HuH-7 (cell line): ENCODE data around the gene CASKIN2.
"Not testable (repeated sequence)": the region's sequence is repeated elsewhere in the genome, so short reads cannot be mapped to it uniquely, and the experiment has no call there.

Source experiments
- DNase-seq: peaks from one replicate; pipeline ENCODE4 v3.0.0; 2011; ENCODE audit warnings: low spot score

Gene CASKIN2

DNA sequence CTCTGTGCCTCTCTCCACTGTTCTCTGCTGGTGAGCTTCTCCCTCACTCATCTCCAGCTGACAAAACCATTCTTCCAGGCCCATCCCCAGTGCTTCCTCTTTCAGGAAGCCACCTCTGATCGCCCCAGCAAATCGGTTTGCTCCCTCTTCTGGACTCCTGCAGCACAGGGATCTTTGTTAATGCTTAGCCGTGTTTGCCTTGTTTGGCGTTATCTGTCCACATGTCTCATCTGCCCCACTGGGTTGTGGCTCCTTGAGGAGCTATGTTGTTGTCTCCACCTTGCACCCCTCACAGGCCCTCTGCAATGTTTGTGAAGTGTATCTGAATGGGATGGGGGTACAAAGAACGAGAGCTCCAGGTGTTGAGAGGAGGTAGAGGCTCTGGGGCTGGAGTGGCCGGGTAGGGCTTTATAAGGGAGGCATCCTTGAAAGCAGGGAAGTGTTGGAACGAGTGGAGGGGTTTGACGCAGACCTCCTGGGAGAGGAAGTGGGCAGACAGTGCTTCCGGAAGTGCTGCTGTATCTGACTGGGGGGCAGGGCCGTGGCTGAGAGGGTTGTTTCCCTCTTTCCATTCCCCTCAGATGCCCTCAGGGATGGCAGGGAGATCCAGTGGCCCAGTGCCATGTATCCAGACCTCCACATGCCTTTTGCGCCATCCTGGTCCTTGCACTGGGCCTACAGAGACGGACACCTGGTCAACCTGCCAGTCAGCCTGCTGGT lies 27.8 kb downstream of the CASKIN2 start:
- no peak for DNase-seq

DNA sequence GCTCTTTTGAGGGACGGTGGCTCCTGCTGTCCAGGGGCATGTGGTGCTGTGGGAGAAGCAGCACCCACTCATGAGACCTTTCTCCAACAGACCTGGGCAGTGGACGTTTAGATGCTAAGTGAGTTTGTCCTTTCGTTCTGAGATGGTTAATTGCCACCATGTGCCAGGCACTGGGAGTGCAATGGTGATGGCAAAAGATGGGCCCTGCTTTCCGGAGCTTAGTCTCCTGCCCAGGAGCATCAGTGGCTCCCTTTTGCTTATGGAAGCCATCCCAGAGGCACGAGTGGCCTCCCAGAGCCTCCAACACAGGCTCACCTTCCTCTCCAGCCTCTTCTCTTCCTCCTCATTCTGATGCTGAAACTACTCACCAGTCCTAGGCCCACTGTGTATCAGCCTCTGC lies 28.4 kb downstream of the CASKIN2 start:
- no peak for DNase-seq

DNA sequence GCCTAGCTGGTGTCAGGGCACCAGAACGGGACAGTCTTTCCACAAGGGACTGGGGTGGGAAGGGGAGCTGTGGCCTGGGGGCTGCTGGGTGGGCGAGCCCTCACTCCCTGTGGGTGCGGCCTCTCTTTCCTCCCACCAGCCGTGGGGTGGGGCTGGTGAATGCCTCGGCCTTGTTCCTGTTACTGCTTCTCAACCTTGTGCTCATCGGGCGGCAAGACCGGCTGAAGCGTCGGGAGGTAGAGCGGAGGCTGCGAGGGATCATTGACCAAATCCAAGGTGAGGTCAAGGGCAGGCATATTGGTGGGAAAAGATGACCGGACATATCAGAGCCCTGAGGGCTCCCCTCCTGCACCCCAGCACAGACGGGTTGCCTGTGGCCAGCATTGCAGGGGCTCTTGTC lies 29.2 kb downstream of the CASKIN2 start:
- no peak for DNase-seq

DNA sequence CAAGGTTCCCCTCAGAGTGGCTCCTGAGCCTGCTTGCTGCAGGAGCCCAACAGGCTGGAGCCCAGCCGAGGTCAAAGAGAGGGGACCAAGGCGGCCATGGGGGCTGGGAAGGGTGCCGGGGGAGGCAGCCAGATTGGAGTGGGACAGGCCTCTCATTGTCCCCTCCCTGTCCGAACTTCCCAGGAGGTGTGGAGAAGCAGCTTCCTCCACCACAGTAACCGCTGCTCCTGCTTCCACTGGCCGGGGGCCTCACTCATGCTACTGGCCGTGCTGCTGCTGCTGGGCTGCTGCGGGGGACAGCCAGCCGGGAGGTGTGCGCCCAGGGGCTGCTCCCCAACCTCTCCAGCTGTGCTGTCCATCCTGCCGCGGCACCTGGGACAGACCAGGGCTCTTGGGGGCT lies 29.6 kb downstream of the CASKIN2 start:
- DNase-seq: no peak

DNA sequence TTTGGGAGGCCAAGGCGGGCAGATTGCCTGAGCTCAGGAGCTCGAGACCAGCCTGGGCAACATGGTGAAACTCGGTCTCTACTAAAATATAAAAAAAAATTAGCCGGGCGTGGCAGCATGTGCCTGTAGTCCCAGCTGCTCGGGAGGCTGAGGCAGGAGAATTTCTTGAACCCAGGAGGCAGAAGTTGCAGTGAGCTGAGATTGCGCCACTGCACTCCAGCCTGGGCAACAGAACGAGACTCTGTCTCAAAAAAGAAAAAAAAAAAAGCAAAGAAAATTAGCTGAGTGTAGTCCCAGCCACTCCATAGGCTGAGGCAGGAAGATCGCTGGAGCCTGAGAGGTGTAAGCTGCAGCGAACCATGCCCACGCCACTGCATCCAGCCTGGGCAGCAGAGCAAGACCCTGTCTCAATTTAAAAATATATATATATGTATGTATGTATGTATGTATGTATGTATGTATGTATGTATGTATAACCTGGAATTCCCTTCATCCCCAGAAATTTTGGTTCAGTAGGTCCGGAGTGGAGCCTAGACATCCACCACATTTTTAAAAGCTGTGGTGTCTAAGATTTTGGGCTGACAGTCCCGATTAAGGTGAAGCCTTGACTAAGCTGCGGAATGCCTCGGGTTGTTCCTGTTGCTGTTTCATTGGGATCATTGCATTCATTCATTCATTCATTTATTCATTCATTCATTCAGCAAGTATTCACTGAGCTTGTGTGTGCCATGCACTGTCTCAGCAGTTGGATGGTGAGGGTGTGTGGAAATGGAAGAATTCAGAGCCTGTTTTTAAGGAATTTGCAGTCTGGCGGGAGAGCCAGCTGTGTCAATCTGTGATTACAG lies 33.0 kb downstream of the CASKIN2 start:
- DNase-seq: no peak

DNA sequence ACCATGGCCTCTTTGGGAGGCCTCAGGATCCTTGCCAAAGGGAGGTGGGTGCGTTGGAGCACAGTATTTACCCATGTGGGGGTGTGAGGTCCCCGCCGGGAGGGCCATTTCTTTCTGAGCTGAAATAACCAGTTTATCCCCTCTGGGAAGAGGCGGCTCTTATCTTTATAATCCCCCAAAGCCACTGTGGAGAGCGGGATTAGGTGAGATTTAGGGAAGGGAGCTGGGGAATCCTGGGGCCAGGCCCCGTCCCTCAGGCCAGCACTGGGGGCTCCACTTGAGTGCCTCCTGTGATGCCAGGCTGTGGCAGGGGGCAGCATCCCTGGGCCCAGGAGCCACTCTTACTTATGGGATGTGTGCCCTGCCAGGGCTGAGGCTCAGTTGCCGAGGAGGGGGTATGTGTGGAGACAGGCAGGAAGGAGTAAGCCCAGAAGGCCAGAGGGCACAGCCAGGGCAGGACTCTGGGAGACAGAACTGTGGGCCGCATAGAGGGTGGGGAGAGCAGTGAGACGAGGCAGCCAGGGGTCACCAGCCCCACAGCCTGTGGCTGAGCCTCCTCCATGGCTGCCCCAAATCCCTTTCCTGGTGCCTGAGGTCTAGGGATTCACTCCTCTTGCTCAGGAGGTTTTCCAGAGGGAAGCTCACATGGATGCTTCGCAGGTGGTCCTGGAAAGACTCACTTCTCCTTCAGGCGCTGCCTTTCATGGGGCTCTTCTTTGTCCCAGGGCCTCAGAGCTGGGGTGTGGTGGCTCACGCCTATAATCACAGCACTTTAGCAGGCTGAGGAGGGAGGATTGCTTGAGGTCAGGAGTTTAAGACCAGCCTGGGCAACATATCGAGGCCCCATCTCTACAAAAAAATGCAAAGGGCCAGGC lies 33.9 kb downstream of the CASKIN2 start:
- DNase-seq: no peak

DNA sequence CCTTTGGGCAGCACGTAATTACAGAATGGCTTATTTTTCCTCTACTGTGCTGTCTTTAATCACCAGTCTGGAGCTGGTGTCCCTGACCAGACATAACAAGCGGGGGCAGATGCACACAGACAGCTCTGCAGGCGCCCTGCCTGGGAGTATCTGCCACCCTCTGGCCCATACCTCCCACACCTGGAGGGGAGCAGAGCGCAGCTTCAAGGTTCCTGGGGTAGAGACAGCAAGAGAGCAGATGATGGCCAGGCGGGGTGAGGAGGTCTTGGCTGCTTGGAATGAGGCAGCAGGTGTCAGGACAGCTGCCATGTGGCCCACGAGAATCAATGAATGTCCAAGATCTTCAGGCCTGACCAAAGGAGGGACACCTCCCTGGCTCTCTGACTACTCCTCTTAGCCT lies 35.1 kb downstream of the CASKIN2 start:
- DNase-seq: no peak

DNA sequence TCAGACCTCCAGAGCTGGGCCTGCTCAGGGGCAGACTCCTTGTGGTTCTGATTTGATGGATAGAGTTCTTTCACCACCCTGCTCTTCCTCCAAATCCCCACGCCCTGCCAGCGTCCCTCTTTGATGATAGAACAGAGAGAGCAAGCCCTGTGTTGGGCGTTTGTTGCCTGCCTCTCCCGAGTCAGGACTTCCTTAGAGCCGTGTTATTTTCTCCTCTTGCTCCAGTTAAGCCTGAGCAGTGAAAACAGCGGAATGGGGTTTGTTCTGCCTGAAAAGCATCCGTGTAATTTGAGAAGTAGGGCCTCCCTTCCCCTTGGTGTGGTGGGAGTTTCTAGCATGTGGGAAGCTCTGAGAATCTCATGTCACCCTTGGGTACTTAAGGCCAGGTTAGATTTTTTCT lies 36.8 kb downstream of the CASKIN2 start:
- DNase-seq: no peak

DNA sequence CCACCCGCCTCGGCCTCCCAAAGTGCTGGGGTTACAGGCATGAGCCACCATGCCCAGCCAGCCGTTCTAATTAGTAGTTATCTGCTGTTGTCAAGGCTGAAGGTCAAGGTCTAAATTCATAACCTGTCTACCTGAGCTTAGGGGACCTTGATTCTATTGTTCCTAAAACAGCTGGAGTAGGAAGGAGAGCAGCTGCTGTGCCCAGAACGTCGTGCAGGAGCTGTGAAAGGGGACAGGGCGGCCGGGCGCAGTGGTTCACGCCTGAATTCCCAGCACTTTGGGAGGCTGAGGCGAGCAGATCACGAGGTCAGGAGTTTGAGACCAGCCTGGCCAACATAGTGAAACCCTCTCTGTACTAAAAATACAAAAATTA lies 37.9 kb downstream of the CASKIN2 start:
- DNase-seq: not testable (repeated sequence)

DNA sequence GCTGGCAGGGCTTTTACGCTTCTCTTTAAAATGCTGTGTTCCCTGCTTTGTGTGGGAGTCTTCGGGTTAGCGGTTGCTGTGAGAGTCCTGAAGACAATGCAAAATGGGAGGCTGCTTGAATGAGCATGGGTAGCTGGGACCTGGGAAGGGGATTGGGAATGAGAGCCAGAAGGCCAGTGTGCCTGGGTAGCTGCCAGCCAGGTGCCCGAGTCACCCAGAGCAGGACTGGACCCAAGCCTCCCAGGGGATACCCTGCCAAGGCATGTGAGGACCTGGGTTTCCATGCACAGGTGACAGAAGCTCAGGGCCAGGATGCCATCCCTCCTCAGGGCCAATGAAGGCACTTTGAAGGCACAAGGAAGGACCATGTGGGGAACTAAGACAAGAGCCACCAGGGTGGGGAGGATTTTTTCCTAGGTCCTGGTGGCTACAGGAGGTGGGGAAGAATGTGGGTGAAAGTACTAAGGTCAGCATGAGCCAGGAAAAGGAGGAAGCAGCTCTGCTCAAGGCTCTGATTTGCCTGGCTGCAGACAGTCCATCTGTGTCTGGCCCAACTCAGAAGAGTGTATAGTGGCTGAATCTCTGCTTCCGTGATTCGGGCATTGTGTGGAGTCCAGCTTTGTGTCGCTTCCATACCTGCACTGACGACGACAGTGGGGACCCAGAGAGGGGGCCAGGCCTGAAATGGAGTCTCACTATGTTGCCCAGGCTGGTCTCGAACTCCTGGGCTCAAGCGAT lies 38.4 kb downstream of the CASKIN2 start:
- no peak for DNase-seq

DNA sequence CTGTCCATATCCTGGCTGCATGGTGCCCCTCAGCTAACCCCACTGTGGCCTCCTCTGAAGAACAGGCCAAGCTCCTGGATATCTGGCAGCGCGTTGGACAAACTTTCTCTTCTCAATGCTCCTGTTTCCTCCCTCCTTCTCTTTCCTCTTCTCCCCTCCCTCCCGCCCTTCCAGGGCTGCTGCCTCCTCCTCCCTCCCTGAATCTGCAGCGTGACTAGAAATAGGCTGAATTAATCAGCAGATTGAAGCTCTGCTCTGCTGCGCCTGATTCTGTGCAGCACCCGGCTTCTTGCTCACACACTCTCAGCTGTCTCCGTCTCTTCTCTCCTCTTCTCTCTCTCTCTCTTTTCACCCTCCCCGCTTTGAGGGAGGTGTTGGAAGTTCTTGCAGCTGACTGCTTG lies 39.1 kb downstream of the CASKIN2 start:
- DNase-seq: no peak

DNA sequence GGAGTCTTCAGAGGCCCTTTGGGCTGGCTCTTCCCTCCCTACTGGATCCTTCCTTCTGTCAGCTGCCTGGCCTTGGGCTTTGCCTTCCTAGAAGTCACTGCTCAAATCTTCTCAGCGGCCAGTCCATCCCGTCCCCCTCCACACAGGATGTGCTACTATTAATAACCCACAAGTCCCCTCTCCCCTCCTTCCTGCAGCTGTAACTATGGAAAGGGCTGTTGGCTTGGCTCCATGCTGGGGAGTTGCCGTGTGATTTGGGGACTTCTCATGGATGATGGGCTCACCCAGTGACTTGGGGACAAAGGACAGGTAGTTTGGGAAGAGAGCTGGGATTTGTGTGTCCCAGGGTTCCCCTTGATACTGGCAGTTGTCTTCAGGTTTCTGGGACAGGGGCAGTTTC lies 39.5 kb downstream of the CASKIN2 start:
- DNase-seq: no peak

DNA sequence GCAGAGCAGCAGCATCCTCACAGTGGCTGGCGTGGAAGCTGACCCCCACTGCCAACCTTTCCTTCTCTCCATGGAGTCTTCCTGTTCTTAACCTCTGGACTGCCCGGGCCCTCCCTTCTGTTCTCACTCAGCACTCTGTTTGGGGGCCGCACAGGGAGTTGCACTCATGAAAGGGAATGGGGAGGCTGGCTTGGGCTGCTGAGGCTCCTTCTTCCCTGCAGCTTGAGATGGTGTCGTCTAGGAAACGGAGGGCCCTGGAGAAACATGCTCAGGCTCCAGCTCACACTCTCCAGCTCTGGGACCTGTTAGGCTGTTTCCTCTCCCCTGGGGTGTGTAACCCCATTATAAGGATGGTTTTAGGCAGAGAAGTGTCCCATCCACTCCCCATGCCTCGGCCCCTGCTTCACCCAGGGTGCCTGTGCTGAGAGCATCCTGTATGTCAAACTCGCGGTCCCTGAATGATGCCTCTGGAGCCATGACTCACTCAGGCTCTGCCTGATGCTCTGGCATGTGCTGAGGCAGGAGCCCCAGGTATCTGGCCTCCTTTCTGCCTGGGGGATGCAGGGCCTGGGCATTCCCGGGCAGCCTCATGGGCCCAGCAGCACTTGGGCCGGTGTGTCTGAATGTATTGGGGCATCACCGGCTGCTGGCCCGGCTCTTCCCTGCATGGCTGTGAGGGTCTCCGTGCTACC lies 40.0 kb downstream of the CASKIN2 start:
- no peak for DNase-seq

DNA sequence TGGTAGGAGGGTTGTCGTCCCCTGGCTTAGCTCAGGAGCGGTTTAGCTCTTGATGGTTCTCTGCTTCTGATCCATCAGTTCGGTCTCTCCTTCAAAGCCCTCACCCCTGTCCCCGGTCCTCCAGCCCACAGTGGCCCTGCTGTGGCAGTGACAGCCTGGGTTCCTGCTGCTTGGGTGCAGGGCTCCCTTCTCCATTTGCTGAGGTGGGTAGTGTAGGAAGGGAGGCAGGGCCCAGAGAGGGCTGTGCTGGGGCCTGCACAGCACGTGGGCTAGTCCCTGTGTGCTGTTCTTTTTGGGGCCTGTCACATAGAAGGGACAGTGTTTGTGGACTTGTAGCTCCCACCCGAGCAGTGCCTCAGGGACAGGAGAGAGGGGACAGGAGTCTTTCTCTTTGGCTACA lies 40.6 kb downstream of the CASKIN2 start:
- DNase-seq: no peak

DNA sequence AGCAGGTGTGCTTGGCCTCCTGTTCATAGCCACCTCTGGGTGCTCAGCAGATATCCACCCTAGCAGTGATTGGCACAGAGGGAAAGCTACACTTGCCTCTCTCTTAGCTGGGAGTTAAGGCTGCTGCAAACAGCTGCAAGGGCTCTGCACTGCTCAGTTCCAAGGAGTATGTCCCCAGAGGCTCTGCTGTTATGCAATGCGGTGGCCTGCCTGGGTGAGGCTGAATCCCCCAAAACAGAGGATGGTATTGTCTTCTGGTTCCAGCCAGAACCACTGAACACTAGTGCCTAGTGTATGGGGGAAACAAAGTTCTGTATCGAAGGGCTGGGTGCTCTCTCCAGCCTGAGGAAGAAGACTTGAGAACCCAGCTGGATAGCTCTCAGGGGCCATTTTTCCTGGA lies 42.1 kb downstream of the CASKIN2 start:
- DNase-seq: no peak

DNA sequence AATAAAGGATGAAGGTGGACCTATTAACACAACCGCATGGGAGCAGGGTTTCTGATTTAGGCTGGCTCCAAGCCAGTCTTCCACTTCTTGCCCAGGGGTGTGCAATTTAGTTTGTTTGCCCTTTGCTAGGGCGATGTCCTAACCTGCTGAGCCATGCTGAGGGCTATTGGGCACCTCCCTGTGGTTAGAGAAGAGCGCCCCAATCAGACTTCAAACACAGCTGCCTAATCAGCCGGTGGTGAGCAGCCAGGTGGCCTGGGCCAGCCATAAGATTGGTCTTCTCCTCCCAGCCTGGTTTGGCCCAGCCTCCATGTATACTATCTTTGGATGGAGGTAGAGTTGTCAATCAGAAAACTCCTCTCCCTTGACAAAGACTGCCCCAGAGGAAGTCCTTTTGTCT lies 43.2 kb downstream of the CASKIN2 start:
- no peak for DNase-seq

DNA sequence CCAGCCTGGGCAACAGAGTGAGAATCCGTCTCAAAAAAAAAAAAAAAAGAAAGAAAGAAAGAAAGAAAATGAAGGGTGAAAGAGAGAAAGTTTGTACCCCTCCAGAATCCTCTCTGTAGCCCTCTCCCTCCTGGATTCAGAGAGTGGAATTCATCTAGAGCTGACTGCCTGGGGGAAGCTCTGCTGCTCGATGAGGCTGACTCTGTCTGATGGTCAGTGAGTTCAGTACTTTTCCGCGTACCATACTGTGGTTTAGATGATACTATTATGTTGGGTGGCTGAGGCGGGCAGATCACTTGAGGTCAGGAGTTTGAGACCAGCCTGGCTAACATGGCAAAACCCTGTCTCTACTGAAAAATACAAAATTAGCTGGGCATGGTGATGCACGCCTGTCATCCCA lies 44.1 kb downstream of the CASKIN2 start:
- peak; percentile 64 for DNase-seq

DNA sequence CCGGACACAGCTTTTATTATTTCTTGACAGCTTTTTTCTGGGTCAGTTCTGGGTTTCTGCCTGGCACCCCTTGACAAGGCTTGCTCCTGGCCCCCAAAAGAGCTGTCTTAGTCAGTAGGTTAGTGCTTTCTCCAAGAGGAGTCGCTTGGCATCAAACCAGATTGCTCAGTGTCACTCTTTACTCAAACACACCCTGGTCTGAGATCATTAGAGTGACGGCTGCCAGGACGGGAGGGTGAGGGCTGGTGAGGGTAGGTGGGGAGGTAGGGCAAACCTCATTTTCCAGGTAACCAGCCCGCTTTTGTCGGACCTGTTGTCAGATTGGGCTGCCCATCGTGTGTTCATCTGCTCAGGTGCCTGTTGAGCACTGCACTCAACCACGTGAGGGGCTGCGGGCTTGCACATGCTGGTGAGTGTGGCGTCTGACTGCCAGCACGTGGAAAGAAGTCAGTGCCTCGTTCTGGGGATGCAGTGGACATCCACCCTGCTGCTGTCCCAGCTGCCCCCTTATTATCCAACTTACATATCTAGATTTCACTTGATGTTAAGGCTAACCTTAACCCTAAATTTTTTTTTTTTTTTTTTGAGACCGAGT lies 46.5 kb downstream of the CASKIN2 start:
- no peak for DNase-seq

DNA sequence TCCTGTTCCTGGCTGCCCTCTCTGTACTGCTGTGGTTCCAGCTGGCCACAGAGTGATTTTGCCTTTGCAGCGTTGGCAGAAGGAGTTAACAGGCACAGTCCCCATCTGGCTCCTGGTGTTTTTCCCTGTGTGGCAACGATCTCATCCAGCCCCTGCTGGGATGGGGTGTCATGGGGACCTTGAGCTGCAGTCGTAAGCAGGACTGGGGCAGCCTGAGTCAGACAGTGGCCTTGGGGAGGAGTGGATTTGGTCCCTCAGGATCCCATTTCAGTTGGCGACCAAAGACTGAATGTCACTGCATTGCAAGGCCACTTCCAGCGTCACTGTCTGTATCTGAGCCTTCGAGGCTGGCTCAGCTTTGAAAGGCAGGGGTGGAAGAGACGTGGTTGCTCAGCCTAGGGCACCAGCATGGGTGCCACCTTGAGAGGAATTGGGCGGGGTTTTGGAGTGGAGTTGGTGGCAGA lies 47.0 kb downstream of the CASKIN2 start:
- no peak for DNase-seq

DNA sequence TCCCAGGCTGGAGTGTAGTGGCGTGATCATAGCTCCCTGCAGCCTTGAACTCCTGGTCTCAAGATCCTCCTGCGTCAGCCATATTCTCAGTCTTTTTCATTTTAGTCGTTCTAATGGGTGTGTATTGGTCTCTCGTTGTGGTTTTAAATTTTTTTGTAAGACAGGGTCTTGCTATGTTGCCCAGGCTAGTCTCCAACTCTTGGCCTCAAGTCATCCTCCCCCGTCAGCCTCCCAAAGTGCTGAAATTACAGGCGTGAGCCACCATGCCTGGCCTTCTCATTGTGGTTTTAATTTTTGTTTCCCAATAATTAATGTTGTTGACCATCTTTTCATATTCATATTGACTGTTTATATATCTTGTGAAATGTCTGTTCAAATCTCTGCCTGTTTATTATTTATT lies 50.3 kb downstream of the CASKIN2 start:
- DNase-seq: no peak

DNA sequence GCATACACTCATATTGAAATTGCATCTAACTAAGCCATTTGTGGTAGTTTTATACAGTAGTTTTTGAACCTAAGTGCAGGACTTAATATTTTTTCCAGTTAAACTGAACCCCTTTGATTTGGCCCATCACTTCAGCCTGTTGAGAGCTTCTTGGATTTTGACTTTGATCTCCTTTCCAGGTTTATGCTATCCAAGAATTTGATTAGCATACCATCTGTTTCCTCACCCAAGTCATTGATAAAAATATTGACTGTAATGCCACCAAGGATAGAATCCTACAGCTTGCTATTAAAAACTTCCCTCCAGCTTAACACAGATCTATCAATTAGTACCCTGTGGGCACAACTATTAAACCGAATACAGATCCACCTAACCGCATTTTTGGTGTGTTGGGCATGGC lies 51.7 kb downstream of the CASKIN2 start:
- no peak for DNase-seq
